Mesenchymal stem cell (in vitro differentiated cells and primary cell): ENCODE results near the gene GAREM1.

Experiments
- DNase-seq: peaks from one replicate; pipeline ENCODE4 v3.0.0-alpha.2; 2013
- H2AFZ ChIP-seq: one replicate; pipeline ENCODE4 v1.6.1; 2013; ENCODE audit warnings: low read depth, mild to moderate bottlenecking, control low read depth, inconsistent platforms, low read length, moderate library complexity
- H2AK5ac ChIP-seq: 2 replicates; pipeline ENCODE4 v1.6.1; 2013; ENCODE audit warnings: low read length, moderate library complexity, mild to moderate bottlenecking, inconsistent platforms; ENCODE audit not compliant: severe bottlenecking
- H2BK120ac ChIP-seq: one replicate; pipeline ENCODE4 v1.6.1; 2013; ENCODE audit warnings: low read depth, mild to moderate bottlenecking, inconsistent platforms, low read length, moderate library complexity
- H2BK12ac ChIP-seq, 2 experiments: one replicate each; pipeline ENCODE4 v1.6.1; 2013; ENCODE audit warnings: inconsistent platforms in 2 of 2, low read length in 2 of 2, mild to moderate bottlenecking in 2 of 2, moderate library complexity in 2 of 2, control low read depth in 1 of 2
- H2BK15ac ChIP-seq: one replicate; pipeline ENCODE4 v1.6.1; 2013; ENCODE audit warnings: mild to moderate bottlenecking, low read depth, inconsistent platforms; ENCODE audit not compliant: poor library complexity, severe bottlenecking
- H2BK5ac ChIP-seq: 2 replicates; pipeline ENCODE4 v1.6.1; 2013; ENCODE audit warnings: low read depth, mild to moderate bottlenecking, low read length, control low read depth, inconsistent platforms; ENCODE audit not compliant: poor library complexity, severe bottlenecking
- H3K14ac ChIP-seq, 2 experiments: one replicate each; pipeline ENCODE4 v1.6.1; 2013; ENCODE audit warnings: inconsistent platforms in 2 of 2, low read length in 2 of 2, control low read depth in 1 of 2, mild to moderate bottlenecking in 1 of 2, moderate library complexity in 1 of 2
- H3K18ac ChIP-seq, 2 experiments: one replicate each; pipeline ENCODE4 v1.6.1; 2013; ENCODE audit warnings: inconsistent platforms in 2 of 2, low read length in 2 of 2, control low read depth in 1 of 2, low read depth in 1 of 2, mild to moderate bottlenecking in 1 of 2
- H3K23ac ChIP-seq, 2 experiments: one replicate each; pipeline ENCODE4 v1.6.1; 2013; ENCODE audit warnings: inconsistent platforms in 2 of 2, low read length in 2 of 2, mild to moderate bottlenecking in 2 of 2, moderate library complexity in 2 of 2, control low read depth in 1 of 2
- H3K27ac ChIP-seq: 2 replicates; pipeline ENCODE4 v1.5.1; 2013; ENCODE audit warnings: mild to moderate bottlenecking, moderate library complexity, low read length, control low read depth, inconsistent platforms; ENCODE audit not compliant: poor library complexity, severe bottlenecking
- H3K27me3 ChIP-seq, 2 experiments: 2 replicates each; pipeline versions ENCODE4 v1.6.1 to v1.7.0; 2013; ENCODE audit warnings: low read length in 2 of 2, mild to moderate bottlenecking in 2 of 2, moderate library complexity in 2 of 2, control low read depth in 1 of 2, inconsistent platforms in 1 of 2; ENCODE audit not compliant: control insufficient read depth in 1 of 2, insufficient read depth in 1 of 2
- H3K36me3 ChIP-seq, 2 experiments: 2 replicates each; pipeline versions ENCODE4 v1.6.1 to v1.7.0; 2013; ENCODE audit warnings: low read length in 2 of 2, control low read depth in 1 of 2, inconsistent platforms in 1 of 2, low read depth in 1 of 2, mild to moderate bottlenecking in 1 of 2; ENCODE audit not compliant: insufficient read depth in 2 of 2, control insufficient read depth in 1 of 2
- H3K4ac ChIP-seq, 2 experiments: one replicate each; pipeline ENCODE4 v1.6.1; 2013; ENCODE audit warnings: inconsistent platforms in 2 of 2, low read length in 2 of 2, mild to moderate bottlenecking in 2 of 2, moderate library complexity in 2 of 2, control low read depth in 1 of 2, low read depth in 1 of 2
- H3K4me1 ChIP-seq: 2 replicates; pipeline ENCODE4 v1.6.1; 2013; ENCODE audit warnings: low read depth, low read length, control low read depth; ENCODE audit not compliant: control insufficient read depth, insufficient read depth
- H3K4me2 ChIP-seq: 2 replicates; pipeline ENCODE4 v1.6.1; 2013; ENCODE audit warnings: low read length, mild to moderate bottlenecking, inconsistent platforms; ENCODE audit not compliant: poor library complexity, severe bottlenecking
- H3K4me3 ChIP-seq, 2 experiments: 2 replicates each; pipeline versions ENCODE4 v1.5.1 to v1.7.0; 2013; ENCODE audit warnings: low read length in 2 of 2, mild to moderate bottlenecking in 2 of 2, control low read depth in 1 of 2, low read depth in 1 of 2; ENCODE audit not compliant: insufficient read depth in 1 of 2
- H3K79me1 ChIP-seq: replicated peaks from 2 replicates; pipeline ENCODE4 v1.6.1; 2013; ENCODE audit warnings: mild to moderate bottlenecking, control low read depth, low read length, inconsistent platforms; ENCODE audit not compliant: poor library complexity, severe bottlenecking
- H3K9ac ChIP-seq: 2 replicates; pipeline ENCODE4 v1.7.0; 2013; ENCODE audit warnings: mild to moderate bottlenecking, low read length, moderate library complexity
- H3K9me3 ChIP-seq: 2 replicates; pipeline ENCODE4 v1.7.0; 2013; ENCODE audit warnings: mild to moderate bottlenecking, low read length; ENCODE audit not compliant: control insufficient read depth
- H4K8ac ChIP-seq: one replicate; pipeline ENCODE4 v1.6.1; 2013; ENCODE audit warnings: inconsistent platforms, mild to moderate bottlenecking, low read length, moderate library complexity
- H4K91ac ChIP-seq: one replicate; pipeline ENCODE4 v1.6.1; 2013; ENCODE audit warnings: mild to moderate bottlenecking, low read length, inconsistent platforms
- WGBS: methylation state at CpG from one replicate; pipeline ENCODE4 v1.1.7; 2013; ENCODE audit warnings: mixed read lengths; 5-methylcytosine and 5-hydroxymethylcytosine counted together

The GAREM1 gene

GRCh38 chr18:32261003-32261402 lies 209.7 kb downstream of the GAREM1 start:
- Histone ChIP-seq H4K8ac (no peak overlapping the region), H3K9ac (no peak overlapping the region), H4K91ac (no peak overlapping the region), H3K4me3 (no peak overlapping the region), H3K9me3 (no peaks in the 10 kb centered on the region), H3K4me2 (no peak overlapping the region), H2BK15ac (no peak overlapping the region), H3K14ac (no peak overlapping the region), H3K27ac (no peak overlapping the region), H3K27me3 (no peaks in the 10 kb centered on the region), H3K4ac (no peak overlapping the region), H3K23ac (no peak overlapping the region), H2BK12ac (no peak overlapping the region), H3K18ac (no peak overlapping the region), H3K36me3 (no peaks in the 10 kb centered on the region), H3K4me1 (no peaks in the 10 kb centered on the region), H2AFZ (no peak overlapping the region), H2BK5ac (no peak overlapping the region), H3K79me1 (no peaks in the 10 kb centered on the region), H2AK5ac (no peak overlapping the region), H2BK120ac (no peak overlapping the region)
- WGBS, result 98% methylated on average over 5 of the region's 5 CpGs
- DNase-seq, result no peak

GRCh38 chr18:32259553-32259952 lies 211.1 kb downstream of the GAREM1 start:
- Histone ChIP-seq H4K91ac (no peak overlapping the region), H3K9me3 (no peaks in the 10 kb centered on the region), H3K23ac (no peak overlapping the region), H2AFZ (no peak overlapping the region), H3K27me3 (peaks cover 0 to 4% of the 10 kb centered on the region in 2 experiments), H3K18ac (no peak overlapping the region), H2AK5ac (no peak overlapping the region), H3K4ac (no peak overlapping the region), H3K4me3 (no peak overlapping the region), H3K14ac (no peak overlapping the region), H3K9ac (no peak overlapping the region), H2BK120ac (no peak overlapping the region), H2BK5ac (no peak overlapping the region), H3K27ac (no peak overlapping the region), H3K36me3 (no peaks in the 10 kb centered on the region), H3K4me1 (no peaks in the 10 kb centered on the region), H3K4me2 (no peak overlapping the region), H4K8ac (no peak overlapping the region), H2BK12ac (no peak overlapping the region), H3K79me1 (no peaks in the 10 kb centered on the region), H2BK15ac (no peak overlapping the region)
- DNase-seq, result no peak
- WGBS, result 95% methylated on average over 6 of the region's 6 CpGs

DNA sequence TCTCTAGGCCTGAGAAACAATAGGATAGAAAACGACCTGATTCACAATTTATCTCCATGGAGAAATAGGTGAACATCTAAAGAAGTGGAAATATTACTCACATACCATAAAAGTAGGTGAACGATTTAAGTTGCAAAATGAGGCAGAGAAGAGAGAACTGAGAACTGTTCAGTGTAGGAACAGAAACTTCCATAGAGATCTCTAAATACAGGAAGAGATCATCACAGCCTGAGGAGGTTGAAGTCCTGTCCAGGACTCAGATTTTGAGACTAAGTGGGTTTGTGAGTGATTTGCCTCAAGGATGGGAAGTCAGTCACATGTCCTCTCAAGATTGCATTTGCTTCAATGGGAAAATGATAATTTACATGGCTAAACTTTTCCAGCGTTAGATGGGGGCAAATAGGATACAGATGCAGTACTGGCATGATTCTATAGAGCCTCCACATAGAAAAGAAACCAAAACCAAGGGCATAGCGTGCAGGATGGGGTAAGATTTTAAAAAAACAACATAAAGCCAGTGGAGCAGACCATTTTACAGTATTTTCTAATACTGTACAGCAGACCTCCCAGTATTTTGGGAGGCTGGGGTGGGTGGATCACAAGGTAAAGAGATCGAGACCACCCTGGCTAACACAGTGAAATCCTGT lies 212.0 kb downstream of the GAREM1 start:
- Histone ChIP-seq H3K36me3 (no peaks in the 10 kb centered on the region), H2AK5ac (no peak overlapping the region), H2BK5ac (no peak overlapping the region), H3K27me3 (peaks cover 0 to 4% of the 10 kb centered on the region in 2 experiments), H3K23ac (no peak overlapping the region), H3K4me2 (no peak overlapping the region), H2AFZ (no peak overlapping the region), H3K9me3 (no peaks in the 10 kb centered on the region), H3K9ac (no peak overlapping the region), H3K18ac (no peak overlapping the region), H3K4me1 (no peaks in the 10 kb centered on the region), H3K4me3 (no peak overlapping the region), H2BK12ac (no peak overlapping the region), H4K91ac (no peak overlapping the region), H2BK15ac (no peak overlapping the region), H3K4ac (no peak overlapping the region), H2BK120ac (no peak overlapping the region), H3K27ac (no peak overlapping the region), H4K8ac (no peak overlapping the region), H3K14ac (no peak overlapping the region), H3K79me1 (no peaks in the 10 kb centered on the region)
- WGBS, result 83% methylated on average over 1 of the region's 5 CpGs
- no peak for DNase-seq

GRCh38 chr18:32258148-32258547 lies 212.5 kb downstream of the GAREM1 start:
- Histone ChIP-seq H4K91ac (no peak overlapping the region), H3K36me3 (no peaks in the 10 kb centered on the region), H4K8ac (no peak overlapping the region), H3K4me2 (no peak overlapping the region), H3K23ac (no peak overlapping the region), H3K14ac (no peak overlapping the region), H3K4me3 (no peak overlapping the region), H2AFZ (no peak overlapping the region), H3K18ac (no peak overlapping the region), H3K27me3 (peaks cover 0 to 4% of the 10 kb centered on the region in 2 experiments), H3K9me3 (no peaks in the 10 kb centered on the region), H3K4me1 (no peaks in the 10 kb centered on the region), H2BK15ac (no peak overlapping the region), H3K9ac (no peak overlapping the region), H2AK5ac (no peak overlapping the region), H3K27ac (no peak overlapping the region), H3K79me1 (no peaks in the 10 kb centered on the region), H2BK5ac (no peak overlapping the region), H2BK12ac (no peak overlapping the region), H2BK120ac (no peak overlapping the region), H3K4ac (no peak overlapping the region)
- 100% methylated on average over 1 of the region's 2 CpGs for WGBS
- DNase-seq, result no peak
